Peyer's patch (tissue), 4 donors: ENCODE measurements around the gene PTAFR.

Experiments used
- CTCF ChIP-seq, 6 experiments: fragments of 450-650 bp in 4 of 6; fragments of 200-600 bp in 2 of 6; sonication (generic) in 1 of 6; IDR thresholded peaks; one replicate each; pipeline ENCODE4 v1.5.1; 2017 to 2019; ENCODE audit warnings: antibody characterized with exemption in 6 of 6, mild to moderate bottlenecking in 3 of 6, moderate library complexity in 1 of 6
- POLR2A ChIP-seq, 2 donors: fragments of 450-650 bp; IDR thresholded peaks; one replicate each; pipeline ENCODE4 v1.5.1; 2017; ENCODE audit warnings: antibody characterized with exemption in 2 of 2, mild to moderate bottlenecking in 2 of 2, moderate library complexity in 2 of 2

DNA sequence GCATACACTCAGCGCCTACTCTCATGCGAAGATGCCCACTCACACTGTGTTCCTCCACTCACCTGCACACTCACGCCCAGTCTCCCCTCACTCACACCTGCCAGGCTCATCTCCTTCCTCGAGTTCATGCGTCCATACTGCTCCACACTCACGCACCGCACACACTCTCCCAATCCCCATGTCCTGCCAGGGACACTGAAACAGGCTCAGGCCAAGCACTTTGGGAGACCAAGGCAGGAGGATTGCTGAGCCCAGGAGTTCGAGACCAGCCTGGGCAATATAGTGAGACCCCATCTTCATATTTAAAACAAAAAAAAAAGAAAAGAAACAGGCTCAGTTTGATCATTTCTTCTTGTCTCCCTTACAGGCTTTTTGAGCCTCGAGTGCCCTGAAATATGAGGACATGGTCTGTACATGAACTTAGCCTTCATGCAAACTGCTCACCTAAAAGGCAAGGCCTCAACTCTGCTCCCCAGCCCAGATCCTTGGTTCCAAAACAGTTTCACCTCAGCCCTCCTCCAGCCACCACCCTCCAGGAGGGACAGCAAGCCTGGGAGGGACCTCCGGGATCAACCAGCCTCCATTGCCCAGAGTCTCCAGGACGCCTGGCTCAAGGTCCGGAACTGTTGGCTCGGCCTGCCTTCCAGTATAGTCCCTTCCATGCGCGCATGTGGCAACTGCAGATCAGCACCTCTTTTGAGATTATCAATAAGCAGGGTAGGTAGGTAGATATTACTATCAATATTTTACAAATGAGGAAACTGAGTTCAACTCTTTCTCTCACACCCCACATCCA, 2.4 kb upstream of the PTAFR start:
- TF ChIP-seq CTCF (IDR thresholded peaks at IDR 0.05) (no peak), POLR2A (IDR thresholded peaks at IDR 0.05) (no peak)
